ENCODE data around the gene MEDAG. TPM values are rescaled to one million over a fixed set of nuclear protein-coding genes. Genes with fewer than 3 reads are reported as not detected.

Gene MEDAG
- total RNA-seq, 4 donors from 2014 or later = 20.3 to 126 (median 31.7) TPM

DNA sequence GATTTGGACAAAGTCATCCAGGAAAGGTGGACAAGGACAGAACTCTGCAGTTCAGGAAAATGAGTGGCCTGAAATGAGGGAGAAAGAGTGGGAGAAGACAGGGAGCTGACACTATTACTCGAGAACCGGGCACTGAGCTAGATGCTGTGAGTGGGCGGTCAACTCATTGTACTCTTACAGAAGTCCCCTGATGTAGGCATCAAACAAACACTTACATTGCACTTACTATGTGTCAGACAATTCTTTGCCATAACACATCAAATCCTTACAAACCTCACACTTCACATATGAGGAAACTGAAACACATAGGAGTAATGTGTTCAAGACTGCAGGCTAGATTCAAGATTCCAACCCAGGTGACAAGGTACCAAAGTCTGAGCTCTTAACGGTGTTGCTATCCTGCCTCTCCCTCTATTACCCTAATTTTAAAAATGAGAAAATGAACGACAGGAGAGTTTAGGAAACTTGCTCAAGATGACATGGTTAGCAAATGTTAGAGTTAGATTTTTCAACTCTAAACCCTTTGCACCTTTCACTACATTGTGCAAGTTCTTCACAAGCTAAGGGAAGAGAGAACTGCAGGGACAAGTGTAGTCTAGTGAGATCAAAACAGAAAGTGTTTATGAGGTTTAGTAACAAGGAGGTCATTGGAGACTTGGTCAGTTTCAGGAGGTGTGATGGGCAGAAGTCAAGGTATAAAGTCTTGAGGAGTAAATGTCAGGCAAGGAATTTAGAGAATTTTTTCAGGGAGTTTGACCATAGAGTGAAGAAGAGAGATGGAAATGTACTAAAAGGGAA lies 4.9 kb upstream of the MEDAG start:
- peaks cover 0 to 8% (median 3%) of the 10 kb centered on the region in 4 donors for H3K27me3 ChIP-seq
- no peaks in the 10 kb centered on the region for H3K9me3 ChIP-seq
- TF ChIP-seq POLR2A (IDR thresholded peaks at IDR 0.05; ENCODE audit: low read depth) (no peak), EP300 (IDR thresholded peaks at IDR 0.05) (no peak), POLR2AphosphoS5 (IDR thresholded peaks at IDR 0.05) (no peak)
- TF ChIP-seq, protein P1, sequence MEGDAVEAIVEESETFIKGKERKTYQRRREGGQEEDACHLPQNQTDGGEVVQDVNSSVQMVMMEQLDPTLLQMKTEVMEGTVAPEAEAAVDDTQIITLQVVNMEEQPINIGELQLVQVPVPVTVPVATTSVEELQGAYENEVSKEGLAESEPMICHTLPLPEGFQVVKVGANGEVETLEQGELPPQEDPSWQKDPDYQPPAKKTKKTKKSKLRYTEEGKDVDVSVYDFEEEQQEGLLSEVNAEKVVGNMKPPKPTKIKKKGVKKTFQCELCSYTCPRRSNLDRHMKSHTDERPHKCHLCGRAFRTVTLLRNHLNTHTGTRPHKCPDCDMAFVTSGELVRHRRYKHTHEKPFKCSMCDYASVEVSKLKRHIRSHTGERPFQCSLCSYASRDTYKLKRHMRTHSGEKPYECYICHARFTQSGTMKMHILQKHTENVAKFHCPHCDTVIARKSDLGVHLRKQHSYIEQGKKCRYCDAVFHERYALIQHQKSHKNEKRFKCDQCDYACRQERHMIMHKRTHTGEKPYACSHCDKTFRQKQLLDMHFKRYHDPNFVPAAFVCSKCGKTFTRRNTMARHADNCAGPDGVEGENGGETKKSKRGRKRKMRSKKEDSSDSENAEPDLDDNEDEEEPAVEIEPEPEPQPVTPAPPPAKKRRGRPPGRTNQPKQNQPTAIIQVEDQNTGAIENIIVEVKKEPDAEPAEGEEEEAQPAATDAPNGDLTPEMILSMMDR (IDR thresholded peaks at IDR 0.05) = no peak
- H3K4me3 ChIP-seq = no peak overlapping the region
- WGBS = 87% methylated on average over 5 of the region's 5 CpGs
- peaks cover 18 to 24% (median 22%) of the 10 kb centered on the region in 4 donors for H3K4me1 ChIP-seq
- peak; percentile 1 for DNase-seq (ENCODE audit: extremely low spot score)
- H3K27ac ChIP-seq (replicated peaks in 1 of 4) = no peak overlapping the region
- intact Hi-C loops (cut with DNase I) = no loop called here
- H3K36me3 ChIP-seq = no peaks in the 10 kb centered on the region

DNA sequence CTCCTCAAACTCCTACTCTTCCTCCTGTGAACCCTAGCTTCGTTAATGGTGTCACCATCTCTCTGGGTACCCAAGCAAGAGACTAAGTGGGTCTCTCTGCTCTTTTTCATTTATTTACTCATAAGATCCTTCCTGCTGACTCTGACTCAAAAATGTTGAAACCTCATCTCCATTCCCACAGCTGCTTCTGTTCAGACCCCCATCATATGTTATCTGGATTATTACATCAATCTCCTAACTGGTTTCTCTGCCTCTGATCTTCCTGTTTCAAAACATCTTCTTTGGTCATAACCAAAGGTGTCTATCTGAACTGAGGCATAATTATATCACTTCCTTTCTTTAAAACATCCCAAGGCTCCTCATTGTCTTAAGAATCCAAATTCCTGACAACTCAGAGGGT lies 2.0 kb upstream of the MEDAG start:
- 95% methylated on average over 1 of the region's 1 CpG for WGBS
- no peak for DNase-seq (ENCODE audit: extremely low spot score)
- Histone ChIP-seq H3K27me3 (peaks cover 0 to 15% (median 4%) of the 10 kb centered on the region in 4 donors), H3K27ac (replicated peaks in 1 of 4) (no peak overlapping the region), H3K4me3 (no peak overlapping the region), H3K36me3 (no peaks in the 10 kb centered on the region), H3K9me3 (no peaks in the 10 kb centered on the region), H3K4me1 (peaks cover 36 to 42% (median 41%) of the 10 kb centered on the region in 4 donors)
- TF ChIP-seq POLR2A (IDR thresholded peaks at IDR 0.05; ENCODE audit: low read depth) = no peak
- TF ChIP-seq POLR2AphosphoS5 (IDR thresholded peaks at IDR 0.05) = no peak
- no peak for TF ChIP-seq EP300 (IDR thresholded peaks at IDR 0.05)
- TF ChIP-seq, protein P1 (IDR thresholded peaks at IDR 0.05) = no peak
- intact Hi-C loops (cut with DNase I) = no loop called here

DNA sequence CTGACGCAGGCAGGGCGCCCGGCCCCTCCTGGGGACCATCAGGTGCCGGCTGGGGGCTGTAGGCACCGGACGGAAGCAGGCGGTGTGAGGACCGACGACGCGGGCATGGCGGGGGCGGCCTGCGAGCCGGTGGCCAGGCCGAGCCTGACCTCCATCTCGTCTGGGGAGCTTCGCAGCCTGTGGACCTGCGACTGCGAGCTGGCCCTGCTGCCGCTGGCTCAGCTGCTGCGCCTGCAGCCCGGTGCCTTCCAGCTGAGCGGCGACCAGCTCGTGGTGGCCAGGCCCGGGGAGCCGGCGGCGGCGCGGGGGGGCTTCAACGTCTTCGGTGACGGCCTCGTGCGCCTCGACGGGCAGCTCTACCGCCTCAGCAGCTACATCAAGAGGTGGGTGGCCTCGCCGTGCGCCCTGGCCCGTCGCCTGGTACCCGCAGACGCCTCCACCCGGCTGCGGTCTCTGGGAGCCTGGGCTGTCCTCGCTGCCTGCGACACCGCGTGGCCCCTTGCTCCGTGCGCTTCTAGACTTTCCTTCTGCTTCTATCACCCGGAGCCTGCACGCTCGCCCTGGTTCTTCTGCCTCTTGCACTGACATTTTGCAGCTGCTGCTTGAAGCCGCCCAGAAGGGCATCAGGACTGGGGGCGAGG lies 460 bp downstream of the MEDAG start:
- peak; percentile 84 for DNase-seq (ENCODE audit: extremely low spot score)
- Histone ChIP-seq H3K9me3 (no peaks in the 10 kb centered on the region), H3K36me3 (no peaks in the 10 kb centered on the region), H3K27ac (replicated peaks in 1 of 4) (peak overlapping the region; percentile 68 to 80 (median 77)), H3K4me3 (peak overlapping the region; percentile 55 to 61 (median 58)), H3K27me3 (peaks cover 0 to 15% (median 4%) of the 10 kb centered on the region in 4 donors), H3K4me1 (peaks cover 29 to 38% (median 35%) of the 10 kb centered on the region in 4 donors)
- intact Hi-C loops (cut with DNase I) = no loop called here
- TF ChIP-seq POLR2AphosphoS5 (IDR thresholded peaks at IDR 0.05) (no peak), EP300 (IDR thresholded peaks at IDR 0.05) (no peak), POLR2A (IDR thresholded peaks at IDR 0.05; ENCODE audit: low read depth) (no peak)
- TF ChIP-seq, protein P1 (IDR thresholded peaks at IDR 0.05) = no peak
- WGBS = 49% methylated on average over 22 of the region's 60 CpGs

DNA sequence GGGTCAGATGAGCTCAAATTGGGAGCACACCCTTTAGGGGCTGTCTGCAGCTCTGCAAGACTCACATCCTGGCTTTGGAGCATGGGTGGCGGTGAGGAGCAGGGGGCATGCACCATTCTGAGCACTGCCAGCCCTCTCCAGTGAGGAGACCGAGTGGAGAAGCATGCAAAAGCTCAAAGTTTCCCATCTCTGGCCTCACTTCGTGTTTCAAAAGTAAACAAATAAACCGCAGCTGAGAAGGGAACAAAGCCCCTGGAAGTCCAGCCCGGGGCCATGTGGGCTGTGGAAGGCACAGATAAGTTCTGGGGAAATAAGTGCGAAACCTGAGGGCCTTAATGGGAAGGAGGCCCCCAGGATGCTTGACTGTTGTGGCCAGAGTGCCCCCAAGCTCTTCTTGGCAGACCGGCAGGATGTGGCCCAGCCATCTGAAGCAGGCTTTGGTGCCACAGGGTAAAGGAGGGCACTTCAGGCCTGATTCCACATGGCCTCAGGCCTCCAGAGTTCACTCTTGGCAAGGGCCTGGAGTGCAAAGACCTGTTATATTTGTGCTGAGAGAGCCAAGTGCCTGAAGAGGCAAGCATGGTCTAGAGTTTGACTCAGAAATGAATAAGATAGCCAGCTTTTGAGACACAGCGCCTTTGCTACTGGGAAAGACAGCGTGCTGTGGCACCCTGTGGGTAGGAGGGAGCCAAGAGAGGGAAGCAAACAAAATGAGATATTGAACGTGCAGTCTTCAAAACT lies 1.2 kb downstream of the MEDAG start:
- TF ChIP-seq EP300 (IDR thresholded peaks at IDR 0.05) = no peak
- TF ChIP-seq, protein P1 (IDR thresholded peaks at IDR 0.05) = no peak
- TF ChIP-seq POLR2AphosphoS5 (IDR thresholded peaks at IDR 0.05) = no peak
- TF ChIP-seq POLR2A (IDR thresholded peaks at IDR 0.05; ENCODE audit: low read depth) = no peak
- WGBS = 66% methylated on average over 9 of the region's 10 CpGs
- Histone ChIP-seq H3K36me3 (no peaks in the 10 kb centered on the region), H3K9me3 (no peaks in the 10 kb centered on the region), H3K27me3 (peaks cover 0 to 15% (median 4%) of the 10 kb centered on the region in 4 donors), H3K27ac (replicated peaks in 1 of 4) (peak overlapping the region; percentile 68 to 80 (median 77)), H3K4me3 (peak overlapping the region; percentile 55 to 61 (median 58)), H3K4me1 (peaks cover 29 to 38% (median 35%) of the 10 kb centered on the region in 4 donors)
- intact Hi-C loops (cut with DNase I) = no loop called here
- DNase-seq (ENCODE audit: extremely low spot score) = peak; percentile 90
